HG03521 (cell line): ENCODE measurements around the gene PRDM10.
"Not testable (repeated sequence)": the region's sequence is repeated elsewhere in the genome, so short reads cannot be mapped to it uniquely, and the experiment has no call there.

Experiments
- ATAC-seq: cut with Tn5 transposase; IDR thresholded peaks from one replicate; pipeline ENCODE4 v1.9.1; 2021; ENCODE audit warnings: mild to moderate bottlenecking, moderate library complexity; ENCODE audit not compliant: unreplicated experiment

Gene PRDM10

DNA sequence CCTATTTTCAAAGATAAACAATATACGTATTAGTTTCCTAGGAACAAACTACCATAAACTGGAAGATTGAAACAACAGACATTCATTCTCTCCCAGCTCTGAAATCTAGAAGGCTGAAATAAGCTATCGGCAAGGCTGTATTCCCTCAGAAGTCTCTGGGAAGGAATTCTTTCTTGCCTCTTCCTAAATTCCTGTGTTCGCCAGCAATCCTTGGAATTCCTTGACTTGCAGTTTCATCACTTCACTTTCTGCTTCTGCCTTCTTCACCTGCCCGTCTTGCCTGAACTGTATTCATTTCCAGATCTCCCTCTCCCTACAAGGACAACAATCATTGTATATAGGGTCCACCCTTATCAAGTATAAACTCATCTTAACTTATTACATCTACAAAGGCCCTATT, 17.7 kb upstream of the PRDM10 start:
- no peak for ATAC-seq

DNA sequence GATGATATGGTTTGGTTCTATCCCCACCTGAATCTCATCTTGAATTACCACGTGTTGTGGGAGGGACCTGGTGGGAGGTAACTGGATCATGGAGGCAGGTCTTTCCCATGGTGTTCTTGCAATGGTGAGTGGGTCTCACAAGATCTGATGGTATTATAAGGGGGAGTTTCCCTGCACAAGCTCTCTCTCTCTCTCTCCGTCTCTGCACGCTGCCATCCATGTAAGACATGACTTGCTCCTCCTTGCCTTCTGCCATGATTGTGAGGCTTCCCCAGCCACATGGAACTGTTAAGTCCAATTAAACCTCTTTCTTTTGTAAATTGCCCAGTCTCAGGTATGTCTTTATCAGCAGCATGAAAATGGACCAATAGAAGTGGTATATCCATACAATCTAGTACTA, 13.2 kb upstream of the PRDM10 start:
- not testable (repeated sequence) for ATAC-seq

DNA sequence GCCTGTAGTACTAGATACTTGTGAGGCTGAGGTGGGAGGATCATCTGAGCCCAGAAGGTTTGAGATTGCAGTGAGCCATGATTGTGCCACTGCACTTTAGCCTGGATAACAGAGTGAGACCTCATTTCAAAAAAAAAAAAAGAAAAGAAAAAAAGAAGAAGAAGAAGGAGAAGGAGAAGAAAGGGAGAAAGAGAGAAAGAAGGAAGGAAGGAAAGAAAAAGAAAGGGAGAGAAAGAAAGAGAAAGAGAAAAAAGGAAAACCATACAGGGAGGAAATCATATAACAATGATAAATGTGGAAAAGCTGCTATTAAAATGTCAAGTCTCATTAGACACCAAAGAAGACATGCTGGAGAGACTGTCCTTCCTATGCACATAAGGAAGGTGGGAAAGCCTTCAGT, 5.7 kb upstream of the PRDM10 start:
- no peak for ATAC-seq

DNA sequence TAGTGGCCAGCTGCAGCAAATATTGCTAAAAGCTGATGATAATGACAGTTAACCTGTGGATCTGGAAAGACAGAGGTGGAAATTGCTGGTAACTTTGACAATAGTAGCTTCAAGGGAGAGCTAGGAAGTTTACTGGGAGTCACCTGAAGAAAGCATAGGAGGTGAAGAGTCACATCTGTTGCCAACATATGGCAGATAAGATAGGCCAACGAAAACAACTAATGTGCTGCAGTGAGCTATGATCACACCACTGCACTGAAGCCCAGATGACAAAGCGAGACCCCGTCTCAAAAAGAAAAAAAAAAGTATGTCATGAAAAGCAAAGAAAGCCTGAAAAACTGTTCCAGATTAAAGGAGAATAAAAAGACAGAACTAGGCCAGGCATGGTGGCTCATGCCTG, 4.3 kb upstream of the PRDM10 start:
- no peak for ATAC-seq

DNA sequence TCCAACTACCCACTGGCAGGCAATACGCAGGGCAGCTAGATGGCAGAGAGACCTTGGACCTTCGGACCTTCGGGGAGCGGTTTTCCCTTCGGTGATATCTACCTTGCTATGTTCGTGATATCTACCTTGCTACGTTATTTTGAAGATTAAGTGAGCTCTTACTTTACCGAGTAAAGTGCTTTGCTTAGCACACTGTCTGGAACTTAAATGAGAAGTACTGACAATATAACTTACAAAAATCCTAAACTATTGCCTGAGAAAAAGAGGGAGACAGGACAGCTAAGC, 1.0 kb upstream of the PRDM10 start:
- peak; percentile 12 for ATAC-seq

DNA sequence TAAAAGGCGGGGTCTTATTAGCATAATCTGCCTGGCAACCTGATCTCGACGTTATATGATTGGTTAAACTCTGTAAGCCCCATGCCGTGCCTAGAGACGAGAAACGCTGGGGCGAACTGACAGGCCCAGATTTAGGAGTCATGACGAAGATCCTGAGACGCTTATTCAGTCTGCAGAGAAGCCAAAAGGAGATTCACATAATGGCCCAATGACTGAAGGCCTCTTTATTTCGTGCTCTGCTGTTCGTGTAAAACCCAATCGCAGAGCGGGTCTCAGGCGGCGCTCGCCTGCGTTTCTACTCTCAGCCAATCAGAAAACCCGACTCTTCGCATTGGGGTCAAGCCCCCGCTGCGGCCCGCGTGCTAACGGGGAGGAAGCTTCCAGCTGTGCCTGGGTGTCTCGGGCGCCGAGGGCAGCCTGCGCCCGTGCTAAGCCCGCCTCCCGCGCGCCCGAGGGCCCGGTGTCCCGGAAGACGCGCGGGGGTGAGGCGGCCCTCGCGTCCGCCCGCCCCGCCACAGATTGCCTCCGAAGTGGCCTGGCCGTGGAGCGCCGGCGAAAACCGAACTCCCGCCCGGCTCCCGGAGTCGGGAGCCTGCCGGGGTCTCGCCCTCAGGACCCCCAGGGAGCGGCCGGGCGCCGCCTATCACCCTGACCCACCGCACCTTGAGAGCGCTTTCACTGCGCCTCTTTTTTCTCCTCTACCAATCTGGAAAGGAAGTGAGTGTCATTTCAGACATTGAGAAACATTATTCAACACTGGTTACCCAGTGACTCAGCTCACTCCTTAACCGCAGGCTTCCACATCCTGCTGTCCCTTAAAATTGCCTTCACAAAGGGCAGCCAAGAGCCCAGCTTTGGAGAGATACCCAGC, 446 bp upstream of the PRDM10 start:
- peak; percentile 73 for ATAC-seq

DNA sequence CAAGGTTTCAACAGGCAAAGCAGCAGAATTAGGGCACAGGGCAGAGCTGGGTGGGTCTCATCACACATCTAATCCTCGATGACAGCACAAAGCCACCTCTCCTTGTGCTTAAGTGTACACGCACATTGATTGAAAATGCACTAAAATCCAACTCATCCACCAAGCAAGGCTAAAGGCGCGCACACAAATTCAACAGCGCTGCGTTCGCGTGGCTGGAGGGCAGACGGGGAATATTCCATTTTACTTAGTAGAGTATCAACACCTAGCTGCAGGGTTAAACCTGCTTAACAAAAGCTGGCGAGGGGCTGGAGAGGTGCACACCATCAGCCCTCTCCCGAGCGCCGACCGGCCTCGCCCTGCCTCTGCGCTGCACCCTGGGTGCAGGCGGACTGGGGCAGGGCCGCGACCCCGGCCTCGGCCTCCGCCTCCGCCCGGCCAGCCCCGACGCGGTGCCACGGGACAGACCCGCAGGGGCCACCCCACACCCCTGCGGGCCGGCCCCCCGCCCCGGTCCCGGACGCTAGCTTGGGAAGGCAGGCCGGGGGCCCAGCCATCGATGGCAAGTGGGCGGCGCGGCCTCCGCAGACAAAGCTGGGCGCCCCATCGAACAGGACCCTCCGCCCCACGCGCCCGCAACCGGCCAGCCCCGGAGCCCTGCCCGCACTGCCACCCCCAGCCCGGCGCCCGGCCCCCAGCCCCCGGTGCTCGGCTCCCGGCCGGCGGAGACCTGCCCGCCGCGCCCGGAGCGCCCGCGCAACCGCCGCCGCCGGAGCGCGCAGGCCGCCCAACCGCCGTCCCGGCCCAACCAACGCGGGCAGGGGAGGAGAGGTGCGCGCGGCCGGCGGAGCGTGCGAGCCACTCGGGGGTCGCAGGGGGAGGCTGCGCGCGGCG, 929 bp downstream of the PRDM10 start:
- ATAC-seq, result peak; percentile 20

DNA sequence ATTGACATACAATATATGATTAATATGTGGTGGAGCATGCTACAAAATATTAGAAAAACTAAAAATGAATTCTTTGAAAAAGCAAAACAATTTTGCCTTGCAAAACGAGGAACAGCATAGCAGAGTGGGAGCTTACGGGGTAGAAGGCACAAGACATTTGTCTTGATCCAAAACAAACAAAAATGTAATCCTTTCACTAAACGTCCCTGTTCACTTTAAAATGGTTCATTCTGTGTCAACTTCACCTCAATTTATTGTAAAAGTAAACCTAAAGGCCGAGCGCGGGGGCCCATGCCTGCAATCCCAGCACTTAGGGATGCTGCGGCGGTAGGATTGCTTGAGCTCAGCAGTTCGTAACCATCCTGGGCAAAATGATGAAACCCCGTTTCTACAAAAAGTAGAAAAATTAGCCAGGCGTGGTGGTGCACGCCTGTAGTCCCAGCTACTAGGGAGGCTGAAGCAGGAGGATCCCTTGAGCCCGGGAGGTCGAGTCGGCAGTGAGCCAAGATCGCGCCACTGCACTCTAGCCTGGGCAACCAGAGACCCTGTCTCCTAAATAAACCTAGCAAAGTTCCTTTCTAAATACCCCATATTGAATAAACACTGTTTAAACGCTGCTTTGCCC, 2.0 kb downstream of the PRDM10 start:
- no peak for ATAC-seq

DNA sequence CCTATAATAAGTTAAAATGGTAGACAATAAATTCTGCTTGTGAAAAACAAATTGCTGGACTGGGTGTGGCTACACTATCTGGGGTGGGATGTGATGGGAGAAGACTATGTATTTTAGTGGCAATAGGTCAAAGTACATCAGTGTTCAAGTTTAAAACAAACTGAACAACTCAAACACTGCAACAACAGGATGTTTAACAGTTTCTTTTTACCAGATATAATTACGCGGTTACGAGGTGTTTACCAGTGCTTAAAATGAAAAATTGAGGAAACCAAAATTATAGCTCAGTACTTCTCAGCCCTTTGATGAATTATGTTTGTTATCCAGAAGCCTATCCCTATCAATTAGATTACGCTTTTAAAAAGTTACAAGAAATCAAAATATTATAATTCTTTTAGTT, 3.2 kb downstream of the PRDM10 start:
- no peak for ATAC-seq

DNA sequence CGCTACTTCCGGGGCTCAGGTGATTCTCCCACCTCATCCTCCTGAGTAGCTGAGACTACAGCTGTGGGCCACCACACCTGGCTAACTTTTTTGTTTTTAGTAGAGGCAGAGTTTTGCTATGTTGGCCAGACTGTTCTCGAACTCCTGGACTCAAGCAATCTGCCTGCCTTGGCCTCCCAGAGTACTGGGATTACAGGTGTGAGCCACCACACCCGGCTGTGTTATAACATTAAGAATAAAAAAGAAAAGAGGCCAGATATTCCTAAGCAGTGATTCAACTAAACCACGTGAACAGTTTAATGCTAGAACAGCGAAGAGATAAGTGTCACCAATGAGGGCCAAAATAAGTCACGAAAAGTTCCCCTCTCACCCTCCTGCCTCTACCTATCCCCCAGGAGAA, 3.7 kb downstream of the PRDM10 start:
- ATAC-seq, result no peak

DNA sequence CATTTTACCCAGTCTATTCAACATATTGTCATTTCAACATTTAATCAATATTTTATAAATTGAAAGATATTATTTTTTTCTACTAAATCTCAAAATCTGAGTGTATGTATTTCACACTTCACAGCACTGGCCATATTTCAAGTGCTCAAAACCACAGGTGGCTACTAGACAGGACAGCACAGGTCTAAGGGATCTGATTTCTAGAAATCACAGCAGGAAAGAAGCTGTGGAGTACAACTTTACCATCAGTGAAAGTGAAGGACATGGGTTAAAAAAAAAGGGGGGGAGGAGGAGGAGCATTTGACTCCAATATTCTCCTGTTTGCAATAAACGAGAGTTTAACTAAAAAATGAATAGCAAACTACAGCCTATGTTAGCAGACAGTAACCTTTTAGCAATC, 4.5 kb downstream of the PRDM10 start:
- no peak for ATAC-seq

DNA sequence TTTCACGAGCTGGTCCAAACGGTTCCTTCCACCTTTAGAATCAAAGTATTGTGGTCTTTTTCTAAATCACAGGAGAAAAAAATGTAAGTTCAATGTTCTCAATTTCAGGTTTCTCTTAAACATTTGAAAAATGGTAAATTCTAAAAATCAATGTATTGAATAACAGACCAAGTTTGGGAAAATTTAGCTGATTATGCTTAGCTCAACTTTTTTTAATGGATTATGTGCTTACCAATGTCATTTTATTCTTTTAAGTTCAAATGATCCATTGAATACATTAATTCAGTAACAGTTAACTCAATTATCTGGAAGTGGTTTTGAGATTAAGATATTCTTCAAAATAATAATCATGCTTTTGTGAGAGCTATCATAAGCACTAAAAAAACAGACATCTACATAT, 5.1 kb downstream of the PRDM10 start:
- ATAC-seq, result no peak

DNA sequence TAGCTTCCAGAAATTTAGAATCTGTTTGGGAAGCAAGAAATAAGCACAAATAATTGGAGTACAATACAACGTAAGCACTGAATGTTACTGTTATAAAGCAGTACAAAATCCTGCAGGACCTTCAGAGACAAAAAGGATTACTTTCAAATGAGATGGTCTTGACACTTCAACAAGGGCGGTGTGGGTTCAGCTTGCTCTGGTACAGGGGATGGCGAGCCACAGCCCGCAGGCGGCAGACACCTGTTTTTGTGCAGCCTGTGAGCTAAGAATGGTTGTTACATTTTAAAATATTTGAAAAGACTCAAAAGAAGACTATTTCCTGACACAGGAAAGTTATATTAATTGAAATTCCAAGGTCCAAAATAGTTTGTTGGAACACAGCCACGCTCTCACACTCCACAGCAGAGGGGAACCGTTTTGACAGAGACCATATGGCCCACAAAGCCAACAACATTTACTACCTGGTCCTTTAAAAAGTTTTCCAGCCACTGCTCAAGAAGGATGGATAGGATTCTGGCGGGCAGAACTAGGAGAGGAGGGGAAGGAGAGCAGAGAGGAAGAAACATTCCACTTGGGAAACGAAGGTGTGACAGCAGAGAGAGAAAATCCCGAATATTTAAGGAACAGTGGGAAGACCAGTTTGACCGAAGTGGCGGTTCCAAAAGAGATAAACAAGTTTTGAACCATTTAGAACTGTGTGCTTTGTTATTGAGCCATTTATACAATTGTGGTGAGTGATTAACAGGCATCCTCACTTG, 6.3 kb downstream of the PRDM10 start:
- ATAC-seq, result no peak

DNA sequence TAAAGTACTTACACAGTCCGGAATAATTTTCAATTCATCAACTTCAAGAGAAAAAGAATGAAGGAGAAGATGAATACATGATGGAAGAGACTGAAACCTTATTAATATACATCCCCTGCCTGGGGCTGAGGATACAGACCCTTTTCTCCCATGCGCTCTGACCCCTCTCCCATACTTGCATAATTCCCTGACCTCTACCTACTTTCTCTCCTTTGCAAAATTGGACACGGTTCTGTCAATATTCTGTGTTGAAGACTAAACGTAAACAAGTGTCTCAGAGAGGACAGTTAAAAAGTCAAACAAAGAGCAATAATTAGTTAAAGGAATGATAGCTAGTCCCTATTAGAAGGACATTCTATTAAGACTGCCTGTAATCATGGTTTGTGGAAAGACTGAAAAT, 7.5 kb downstream of the PRDM10 start:
- ATAC-seq, result no peak

DNA sequence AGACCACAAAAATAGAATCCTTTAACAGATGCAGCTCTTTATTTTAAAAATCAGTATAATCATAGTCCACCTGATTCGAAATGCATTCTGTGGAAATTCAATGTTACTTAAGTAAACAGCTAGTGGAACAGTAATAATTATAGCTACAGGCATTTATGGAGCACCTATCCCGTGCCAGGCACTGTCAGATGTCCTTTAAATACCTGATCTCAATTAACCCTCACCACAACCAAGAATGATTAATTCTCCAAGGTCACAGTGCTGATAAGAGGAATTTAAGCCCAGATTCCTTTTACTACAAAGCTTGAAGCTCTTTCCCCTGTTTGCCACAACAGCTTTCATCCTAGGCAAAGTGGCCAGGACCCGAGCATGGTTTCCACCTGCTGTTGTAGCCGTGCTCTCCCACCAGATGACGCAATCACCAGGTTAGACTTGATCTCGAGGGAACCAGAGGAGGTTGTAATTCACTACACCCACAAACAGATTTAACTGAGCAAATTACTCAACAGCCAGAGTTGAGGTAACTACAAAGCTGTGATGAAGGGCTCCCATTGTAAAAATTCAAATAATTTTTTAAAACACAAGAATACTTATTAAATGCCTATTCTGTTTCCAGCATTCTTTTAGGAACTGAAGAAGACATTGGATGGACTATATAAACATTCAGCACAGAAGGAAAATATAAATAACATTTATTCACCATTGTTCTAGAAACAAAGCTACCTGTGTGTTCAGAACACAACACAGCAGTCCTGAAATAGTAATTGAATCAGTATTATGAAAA, 10.3 kb downstream of the PRDM10 start:
- peak; percentile 82 for ATAC-seq

DNA sequence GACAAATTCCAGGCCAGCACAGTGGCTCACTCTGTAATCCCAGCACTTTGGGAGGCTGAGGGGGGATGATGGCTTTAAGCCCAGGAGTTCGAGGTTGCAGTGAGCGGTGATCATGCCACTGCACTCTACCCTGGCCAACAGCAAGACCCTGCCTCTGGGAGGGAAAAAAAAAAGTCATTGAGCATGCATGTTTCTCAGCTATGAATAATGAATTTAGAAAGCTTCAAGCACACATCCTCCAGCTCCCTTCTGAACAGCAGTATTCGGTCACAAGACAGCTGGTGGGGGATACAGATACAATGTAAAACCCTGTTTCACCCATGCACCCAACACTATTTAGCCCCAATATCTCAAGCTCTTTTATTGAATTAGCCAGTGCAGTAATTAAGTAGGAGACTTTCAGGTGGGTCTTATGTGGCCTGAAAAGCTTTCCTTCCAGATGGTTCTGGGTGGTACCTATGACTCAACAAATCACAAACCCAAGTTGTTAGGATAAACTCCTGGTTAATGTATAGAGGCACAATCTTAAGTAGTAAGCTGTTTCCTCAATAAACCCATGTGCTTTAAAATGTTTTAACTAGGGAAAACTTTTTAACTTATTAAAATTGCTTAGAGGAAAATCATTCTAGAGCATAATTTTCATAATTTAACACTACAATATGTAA, 13.4 kb downstream of the PRDM10 start:
- no peak for ATAC-seq

DNA sequence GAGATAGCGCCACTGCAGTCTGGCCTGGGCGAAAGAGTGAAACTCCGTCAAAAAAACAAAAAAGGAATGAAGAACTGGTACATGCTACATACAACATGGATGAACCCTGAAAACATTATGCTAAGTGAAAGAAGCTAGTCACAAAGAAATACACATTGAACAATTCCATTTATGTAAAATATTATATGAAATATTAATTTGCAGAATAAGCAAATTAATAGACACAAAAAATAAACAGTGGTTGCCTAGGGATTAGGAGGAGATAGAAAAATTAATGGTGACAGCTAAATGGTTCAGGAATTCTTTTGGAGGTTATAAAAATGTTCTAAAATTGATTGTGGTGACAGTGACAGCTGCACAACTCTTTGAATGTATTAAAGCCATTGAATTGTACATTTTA, 14.7 kb downstream of the PRDM10 start:
- ATAC-seq, result no peak

DNA sequence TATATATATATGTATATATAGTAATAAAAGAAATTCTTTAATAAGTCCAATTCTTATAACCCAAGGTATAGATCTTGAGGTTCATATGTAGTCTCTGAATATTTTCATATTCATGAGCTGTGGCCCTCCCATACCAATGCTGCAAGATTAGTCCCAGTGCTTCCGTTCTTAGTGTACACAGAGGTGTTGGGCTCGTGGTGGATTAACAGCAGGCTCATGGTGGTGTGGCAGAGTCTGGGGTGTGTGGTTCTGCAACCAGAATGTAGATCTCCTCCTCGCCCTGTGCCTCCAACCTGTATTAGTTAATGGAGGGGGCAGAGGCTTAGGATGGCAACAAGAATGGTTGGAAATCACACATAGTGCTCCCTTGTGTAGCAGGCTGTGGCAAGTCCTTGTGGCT, 16.8 kb downstream of the PRDM10 start:
- no peak for ATAC-seq

DNA sequence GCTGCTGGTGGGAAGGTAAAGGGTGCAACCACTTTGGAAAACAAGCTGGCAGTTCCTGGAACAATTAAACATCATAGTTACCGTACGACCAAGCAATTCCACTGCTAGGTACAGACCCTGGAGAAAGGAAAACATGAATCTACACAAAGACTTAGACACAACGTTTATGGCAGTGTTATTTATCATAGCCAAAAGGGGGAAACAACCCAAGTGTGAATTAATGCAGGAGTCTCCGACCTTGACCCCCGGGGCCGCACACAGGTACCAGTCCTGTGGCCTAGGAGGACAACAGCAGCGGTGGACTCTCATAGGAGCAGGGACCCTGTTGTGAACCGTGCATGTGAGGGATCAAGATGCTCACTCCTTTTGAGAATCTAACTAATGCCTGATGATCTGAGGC, 22.5 kb downstream of the PRDM10 start:
- no peak for ATAC-seq
